BE2C (cell line): Measurements from ENCODE around the gene USP46. TPM values are rescaled to one million over a fixed set of nuclear protein-coding genes. Genes with fewer than 3 reads are reported as not detected.

Experiments used
- DNase-seq: peaks from one replicate; pipeline ENCODE4 v3.0.0-alpha.2; 2020
- H3K27me3 ChIP-seq: fragments of 250-450 bp; sonication (Bioruptor Pico); 2 replicates; pipeline ENCODE4 v1.5.1; 2020; ENCODE audit warnings: mild to moderate bottlenecking
- H3K36me3 ChIP-seq: fragments of 250-450 bp; sonication (Bioruptor Pico); 2 replicates; pipeline ENCODE4 v1.5.1; 2020; ENCODE audit warnings: mild to moderate bottlenecking
- H3K4me1 ChIP-seq: fragments of 250-450 bp; sonication (Bioruptor Pico); 2 replicates; pipeline ENCODE4 v1.5.1; 2020
- H3K4me3 ChIP-seq: 2 replicates; pipeline ENCODE4 v1.5.1; 2011; ENCODE audit warnings: low read depth, low read length
- H3K9me3 ChIP-seq: fragments of 250-450 bp; sonication (Bioruptor Pico); 2 replicates; pipeline ENCODE4 v1.5.1; 2020
- CTCF ChIP-seq: IDR thresholded peaks from 2 replicates; pipeline ENCODE4 v1.5.1; 2012; ENCODE audit warnings: mild to moderate bottlenecking, low read depth, low read length
- polyA plus RNA-seq: library from polyadenylated mRNA; unstranded; fragments of >200 nt; gene quantifications from one replicate; pipeline ENCODE4 v1.2.1, GENCODE V29; 2012; ENCODE audit warnings: low read depth, missing spikeins; ENCODE audit not compliant: insufficient read length, insufficient read depth

The USP46 gene
- 4.8 TPM for polyA plus RNA-seq

- no peaks in the 10 kb centered on the region; the same call in 1 of the 2 replicates for H3K4me1 ChIP-seq
- DNase-seq, result peak; percentile 80
Measured at GRCh38 chr4:52659001-52659721, at the start of gene USP46. USP46 (minus strand) TSS chr4:52659301; CDS start chr4:52659150, 151 bp downstream.

GRCh38 chr4:52704661-52705060 lies 45.6 kb upstream of the USP46 start:
- Histone ChIP-seq H3K36me3 (no peaks in the 10 kb centered on the region), H3K9me3 (no peaks in the 10 kb centered on the region), H3K27me3 (no peaks in the 10 kb centered on the region), H3K4me3 (no peak overlapping the region), H3K4me1 (peaks cover 8% of the 10 kb centered on the region; the same call in 1 of the 2 replicates)
- peak; percentile 40 for DNase-seq
- TF ChIP-seq CTCF, result no peak

More at GRCh38 chr4:52659001-52659721, at the start of gene USP46:
- Histone ChIP-seq H3K27me3 (no peaks in the 10 kb centered on the region), H3K36me3 (no peaks in the 10 kb centered on the region), H3K9me3 (no peaks in the 10 kb centered on the region), H3K4me3 (peak within 1 kb of the TSS; percentile 80)
- no peak for TF ChIP-seq CTCF

GRCh38 chr4:52704133-52704532 lies 45.0 kb upstream of the USP46 start:
- H3K36me3 ChIP-seq, result no peaks in the 10 kb centered on the region
- no peak for TF ChIP-seq CTCF

GRCh38 chr4:52701207-52701606 lies 42.1 kb upstream of the USP46 start:
- no peak overlapping the region for H3K4me3 ChIP-seq
- no peaks in the 10 kb centered on the region for H3K36me3 ChIP-seq
- no peaks in the 10 kb centered on the region for H3K27me3 ChIP-seq
- H3K9me3 ChIP-seq, result no peaks in the 10 kb centered on the region
- DNase-seq, result no peak
- H3K4me1 ChIP-seq, result peaks cover 8% of the 10 kb centered on the region; the same call in 1 of the 2 replicates
- no peak for TF ChIP-seq CTCF

More at GRCh38 chr4:52704133-52704532, 45.0 kb upstream of the USP46 start:
- Histone ChIP-seq H3K4me1 (peaks cover 8% of the 10 kb centered on the region; the same call in 1 of the 2 replicates), H3K27me3 (no peaks in the 10 kb centered on the region), H3K4me3 (no peak overlapping the region), H3K9me3 (no peaks in the 10 kb centered on the region)
- DNase-seq, result no peak

GRCh38 chr4:52694936-52695335 lies 35.8 kb upstream of the USP46 start:
- TF ChIP-seq CTCF, result no peak
- DNase-seq, result no peak
- no peaks in the 10 kb centered on the region; the same call in 1 of the 2 replicates for H3K9me3 ChIP-seq
- no peaks in the 10 kb centered on the region for H3K4me1 ChIP-seq
- no peaks in the 10 kb centered on the region for H3K36me3 ChIP-seq
- H3K27me3 ChIP-seq, result no peaks in the 10 kb centered on the region
- no peak overlapping the region for H3K4me3 ChIP-seq

GRCh38 chr4:52693492-52693891 lies 34.4 kb upstream of the USP46 start:
- no peak for DNase-seq
- Histone ChIP-seq H3K4me1 (no peaks in the 10 kb centered on the region), H3K4me3 (no peak overlapping the region), H3K9me3 (no peaks in the 10 kb centered on the region; the same call in 1 of the 2 replicates), H3K36me3 (no peaks in the 10 kb centered on the region), H3K27me3 (no peaks in the 10 kb centered on the region)
- TF ChIP-seq CTCF, result no peak
